Smooth muscle cell (in vitro differentiated cells): ENCODE results near the gene MRGPRG. TPM values are rescaled to one million over a fixed set of nuclear protein-coding genes. Genes with fewer than 3 reads are reported as not detected.

Experiments used
- DNase-seq: peaks from one replicate; lab custom pipeline; 2025; ENCODE audit not compliant: unreplicated experiment; lab: John Stamatoyannopoulos, UW
- H2AFZ ChIP-seq: fragments of 200-600 bp; sonication (generic); 2 replicates; pipeline ENCODE4 v1.6.0; 2016; ENCODE audit warnings: antibody characterized with exemption, low read depth, mild to moderate bottlenecking
- H3F3A ChIP-seq: fragments of 200-600 bp; sonication (generic); 2 replicates; pipeline ENCODE4 v1.6.0; 2017; ENCODE audit warnings: antibody characterized with exemption, low read depth
- H3K27ac ChIP-seq: fragments of 200-600 bp; sonication (generic); 2 replicates; pipeline ENCODE4 v1.5.1; 2016; ENCODE audit warnings: low read depth, mild to moderate bottlenecking
- H3K27me3 ChIP-seq: fragments of 200-600 bp; sonication (generic); 2 replicates; pipeline ENCODE4 v1.6.1; 2016; ENCODE audit warnings: low read depth, mild to moderate bottlenecking
- H3K36me3 ChIP-seq: fragments of 200-600 bp; sonication (generic); 2 replicates; pipeline ENCODE4 v1.5.1; 2016; ENCODE audit warnings: low read depth
- H3K4me1 ChIP-seq: fragments of 200-600 bp; sonication (generic); 2 replicates; pipeline ENCODE4 v1.5.1; 2016; ENCODE audit warnings: low read depth
- H3K4me2 ChIP-seq: fragments of 200-600 bp; sonication (generic); 2 replicates; pipeline ENCODE4 v1.6.0; 2016; ENCODE audit warnings: mild to moderate bottlenecking
- H3K4me3 ChIP-seq: fragments of 200-600 bp; sonication (generic); 2 replicates; pipeline ENCODE4 v1.5.1; 2016; ENCODE audit warnings: mild to moderate bottlenecking
- H3K79me2 ChIP-seq: fragments of 200-600 bp; sonication (generic); 2 replicates; pipeline ENCODE4 v1.6.0; 2016; ENCODE audit warnings: low read depth, mild to moderate bottlenecking
- H3K9ac ChIP-seq: fragments of 200-600 bp; sonication (generic); 2 replicates; pipeline ENCODE4 v1.6.0; 2016; ENCODE audit warnings: low read depth
- H3K9me3 ChIP-seq: fragments of 200-600 bp; sonication (generic); replicated peaks from 2 replicates; pipeline ENCODE4 v1.5.1; 2016; ENCODE audit warnings: low read depth
- H4K20me1 ChIP-seq: fragments of 200-600 bp; sonication (generic); 2 replicates; pipeline ENCODE4 v1.6.0; 2016; ENCODE audit warnings: low read depth
- WGBS: methylation state at CpG from one replicate; pipeline ENCODE4 v1.1.7; 2016; ENCODE audit warnings: low lambda C conversion rate; 5-methylcytosine and 5-hydroxymethylcytosine counted together
- polyA plus RNA-seq: library from polyadenylated mRNA; unstranded; fragments of >200 nt; fragmentation: Nextera tagmentation; extraction: Ambion mirVana; gene quantifications from 2 replicates; pipeline ENCODE4 v1.2.1, GENCODE V29; 2016
- total RNA-seq: library from RNA; depleted of rRNA; stranded (reverse); fragments of >200 nt; gene quantifications from 2 replicates; pipeline ENCODE4 v1.2.3, GENCODE V29; 2014
- TF ChIP-seq, protein P1 (sequence below): fragments of 200-600 bp; sonication (generic); IDR thresholded peaks from 2 replicates; pipeline ENCODE4 v1.5.1; 2017; ENCODE audit warnings: borderline replicate concordance, mild to moderate bottlenecking, antibody characterized with exemption; ENCODE audit not compliant: insufficient read depth, poor library complexity, severe bottlenecking

MRGPRG gene
- total and polyA plus RNA-seq, 2 experiments from 2014 or later: not detected

DNA sequence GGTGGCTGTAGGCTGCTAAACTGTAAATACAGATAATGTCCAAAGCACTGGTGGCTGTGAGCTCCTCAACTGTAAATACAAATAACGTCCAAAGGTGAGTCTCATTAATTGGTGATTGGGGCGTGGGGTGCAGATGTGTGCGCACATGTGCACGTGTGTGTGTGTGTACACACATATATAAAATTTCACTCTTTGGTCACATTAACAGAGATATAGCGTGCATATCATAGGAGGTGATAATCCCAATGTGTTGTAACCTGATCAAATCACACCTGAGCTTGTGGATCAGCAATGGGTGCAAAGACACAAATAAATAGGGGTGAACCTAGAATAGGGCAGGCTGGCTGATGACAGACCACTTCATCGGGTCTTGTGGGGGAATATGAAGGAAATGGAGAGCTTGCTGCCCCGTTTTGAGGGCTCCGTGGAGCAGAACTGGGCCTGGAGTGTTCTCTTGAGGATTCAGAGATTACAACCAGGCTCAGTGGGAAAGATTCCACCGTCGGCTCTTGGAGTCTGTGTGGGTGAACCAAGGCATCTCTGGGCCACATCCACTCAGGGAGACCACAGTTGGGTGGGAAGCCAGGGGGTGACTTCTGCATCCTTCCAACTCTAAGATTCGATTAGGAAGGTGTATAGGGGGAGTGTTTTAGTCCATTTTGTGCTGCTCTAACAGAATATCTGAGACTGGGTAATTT lies 28.6 kb downstream of the MRGPRG start:
- H4K20me1 ChIP-seq: no peaks in the 10 kb centered on the region
- no peaks in the 10 kb centered on the region for H3F3A ChIP-seq
- H3K4me3 ChIP-seq: no peak overlapping the region
- no peak overlapping the region for H2AFZ ChIP-seq
- no peak overlapping the region for H3K9ac ChIP-seq
- H3K79me2 ChIP-seq: no peaks in the 10 kb centered on the region
- H3K27me3 ChIP-seq: no peaks in the 10 kb centered on the region
- H3K4me2 ChIP-seq: no peak overlapping the region
- WGBS: 86% methylated on average over 11 of the region's 11 CpGs
- H3K9me3 ChIP-seq: no peaks in the 10 kb centered on the region
- H3K36me3 ChIP-seq: no peaks in the 10 kb centered on the region
- DNase-seq: no peak
- TF ChIP-seq, protein P1, sequence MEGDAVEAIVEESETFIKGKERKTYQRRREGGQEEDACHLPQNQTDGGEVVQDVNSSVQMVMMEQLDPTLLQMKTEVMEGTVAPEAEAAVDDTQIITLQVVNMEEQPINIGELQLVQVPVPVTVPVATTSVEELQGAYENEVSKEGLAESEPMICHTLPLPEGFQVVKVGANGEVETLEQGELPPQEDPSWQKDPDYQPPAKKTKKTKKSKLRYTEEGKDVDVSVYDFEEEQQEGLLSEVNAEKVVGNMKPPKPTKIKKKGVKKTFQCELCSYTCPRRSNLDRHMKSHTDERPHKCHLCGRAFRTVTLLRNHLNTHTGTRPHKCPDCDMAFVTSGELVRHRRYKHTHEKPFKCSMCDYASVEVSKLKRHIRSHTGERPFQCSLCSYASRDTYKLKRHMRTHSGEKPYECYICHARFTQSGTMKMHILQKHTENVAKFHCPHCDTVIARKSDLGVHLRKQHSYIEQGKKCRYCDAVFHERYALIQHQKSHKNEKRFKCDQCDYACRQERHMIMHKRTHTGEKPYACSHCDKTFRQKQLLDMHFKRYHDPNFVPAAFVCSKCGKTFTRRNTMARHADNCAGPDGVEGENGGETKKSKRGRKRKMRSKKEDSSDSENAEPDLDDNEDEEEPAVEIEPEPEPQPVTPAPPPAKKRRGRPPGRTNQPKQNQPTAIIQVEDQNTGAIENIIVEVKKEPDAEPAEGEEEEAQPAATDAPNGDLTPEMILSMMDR: no peak
- peaks cover 11% of the 10 kb centered on the region for H3K4me1 ChIP-seq
- no peak overlapping the region for H3K27ac ChIP-seq

DNA sequence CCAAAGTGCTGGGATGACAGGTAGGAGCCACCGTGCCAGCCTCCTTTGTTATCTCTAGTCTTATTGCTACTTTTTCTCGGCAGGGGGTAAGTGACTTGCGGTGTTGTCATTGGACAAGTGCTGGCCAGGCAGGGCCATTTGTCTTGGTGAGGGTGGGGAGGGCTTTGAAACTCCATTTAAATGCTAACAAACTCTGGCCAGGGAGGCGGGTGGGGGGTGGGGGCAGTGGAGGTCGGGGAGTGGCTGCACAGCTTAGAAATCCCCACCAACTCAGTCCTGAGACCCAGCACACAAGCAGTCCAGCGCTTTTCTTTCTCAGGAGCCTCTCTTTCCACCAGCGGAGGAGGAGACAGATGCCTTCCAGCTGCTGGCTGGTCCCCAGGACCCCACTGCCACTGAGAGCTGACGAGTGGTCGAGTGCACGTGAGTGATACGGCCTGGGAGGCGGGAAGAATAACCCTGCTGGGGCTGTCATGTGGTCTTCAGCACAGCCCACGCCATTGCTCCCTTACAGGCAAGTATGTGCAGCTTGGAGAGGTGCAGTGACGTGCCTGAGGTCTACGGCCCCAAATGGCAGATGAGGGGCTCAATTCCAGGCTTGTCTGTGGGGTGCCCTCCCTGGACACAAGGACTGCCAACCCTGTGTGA lies 29.3 kb downstream of the MRGPRG start:
- Histone ChIP-seq H3K79me2 (no peaks in the 10 kb centered on the region), H3K9ac (no peak overlapping the region), H3F3A (no peaks in the 10 kb centered on the region), H2AFZ (no peak overlapping the region), H3K27ac (no peak overlapping the region), H3K4me2 (no peak overlapping the region), H3K4me3 (no peak overlapping the region), H3K27me3 (no peaks in the 10 kb centered on the region), H3K9me3 (no peaks in the 10 kb centered on the region), H3K36me3 (no peaks in the 10 kb centered on the region), H3K4me1 (peaks cover 11% of the 10 kb centered on the region), H4K20me1 (no peaks in the 10 kb centered on the region)
- DNase-seq: no peak
- TF ChIP-seq, protein P1: no peak
- 50% methylated on average over 14 of the region's 15 CpGs for WGBS

DNA sequence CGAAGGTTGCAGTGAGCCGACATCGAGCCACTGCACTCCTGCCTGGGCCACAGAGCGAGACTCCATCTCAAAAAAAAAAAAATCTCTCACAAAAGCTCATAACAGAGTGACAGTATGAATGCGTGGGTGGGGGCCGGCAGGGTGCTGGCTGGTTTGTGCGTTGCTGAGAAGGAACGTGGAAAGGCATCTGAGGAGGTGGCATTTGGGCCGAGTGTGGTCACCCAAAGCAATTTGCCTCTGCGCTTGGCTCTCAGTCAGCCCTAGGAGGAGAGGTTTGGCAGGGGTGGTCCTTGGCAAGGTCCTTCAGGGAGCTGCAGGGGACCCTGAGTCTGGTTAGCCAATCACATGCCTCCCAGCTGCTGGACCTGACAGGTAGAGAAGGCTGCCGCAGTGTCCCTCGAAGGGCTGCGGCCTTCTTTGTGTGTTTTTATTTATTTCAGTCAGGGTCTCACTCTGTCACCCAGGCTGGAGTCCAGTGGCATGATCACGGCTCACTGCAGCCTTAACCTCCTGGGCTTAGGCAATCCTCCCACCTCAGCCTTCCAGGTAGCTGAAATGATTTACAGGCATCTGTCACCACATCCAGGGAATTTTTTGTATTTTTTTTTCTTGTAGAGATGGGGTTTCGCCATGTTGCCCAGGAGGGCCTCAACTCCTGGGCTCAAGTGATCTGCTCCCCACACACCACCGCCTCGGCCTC lies 30.0 kb downstream of the MRGPRG start:
- DNase-seq: no peak
- no peak overlapping the region for H3K27ac ChIP-seq
- no peaks in the 10 kb centered on the region for H3K27me3 ChIP-seq
- 76% methylated on average over 17 of the region's 17 CpGs for WGBS
- no peaks in the 10 kb centered on the region for H4K20me1 ChIP-seq
- no peaks in the 10 kb centered on the region for H3K36me3 ChIP-seq
- H3K4me3 ChIP-seq: no peak overlapping the region
- H3K79me2 ChIP-seq: no peaks in the 10 kb centered on the region
- H3F3A ChIP-seq: no peaks in the 10 kb centered on the region
- H3K4me1 ChIP-seq: peaks cover 11% of the 10 kb centered on the region
- no peaks in the 10 kb centered on the region for H3K9me3 ChIP-seq
- no peak overlapping the region for H3K9ac ChIP-seq
- H2AFZ ChIP-seq: no peak overlapping the region
- no peak overlapping the region for H3K4me2 ChIP-seq
- TF ChIP-seq, protein P1: no peak
